IPS DF 6.9 (cell line): ENCODE measurements around the gene ASIC5.

Source experiments
- DNase-seq: peaks from one replicate; pipeline ENCODE4 v3.0.0-alpha.2; 2013; ENCODE audit warnings: low read depth, low spot score
- H3K27ac ChIP-seq: one replicate; pipeline ENCODE4 v1.5.1; 2013; ENCODE audit warnings: low read length, control low read depth
- H3K27me3 ChIP-seq: 2 replicates; pipeline ENCODE4 v1.6.1; 2013; ENCODE audit warnings: mild to moderate bottlenecking, low read length; ENCODE audit not compliant: control insufficient read depth, insufficient read depth
- H3K36me3 ChIP-seq: 2 replicates; pipeline ENCODE4 v1.6.1; 2013; ENCODE audit warnings: low read length; ENCODE audit not compliant: control insufficient read depth, insufficient read depth
- H3K4me1 ChIP-seq: 2 replicates; pipeline ENCODE4 v1.6.1; 2013; ENCODE audit warnings: low read length; ENCODE audit not compliant: control insufficient read depth, insufficient read depth
- H3K4me3 ChIP-seq: 2 replicates; pipeline ENCODE4 v1.5.1; 2013; ENCODE audit warnings: mild to moderate bottlenecking, low read length
- H3K9me3 ChIP-seq: 2 replicates; pipeline ENCODE4 v1.6.1; 2013; ENCODE audit warnings: low read length, inconsistent platforms; ENCODE audit not compliant: control insufficient read depth, insufficient read depth
- WGBS: extraction: QIAGEN DNeasy Blood & Tissue Kit; methylation state at CpG from one replicate; pipeline ENCODE4 v1.1.7; 2013; ENCODE audit warnings: mixed read lengths, missing lambda C conversion rate; ENCODE audit not compliant: insufficient read length, insufficient coverage; 5-methylcytosine and 5-hydroxymethylcytosine counted together

The ASIC5 gene

DNA sequence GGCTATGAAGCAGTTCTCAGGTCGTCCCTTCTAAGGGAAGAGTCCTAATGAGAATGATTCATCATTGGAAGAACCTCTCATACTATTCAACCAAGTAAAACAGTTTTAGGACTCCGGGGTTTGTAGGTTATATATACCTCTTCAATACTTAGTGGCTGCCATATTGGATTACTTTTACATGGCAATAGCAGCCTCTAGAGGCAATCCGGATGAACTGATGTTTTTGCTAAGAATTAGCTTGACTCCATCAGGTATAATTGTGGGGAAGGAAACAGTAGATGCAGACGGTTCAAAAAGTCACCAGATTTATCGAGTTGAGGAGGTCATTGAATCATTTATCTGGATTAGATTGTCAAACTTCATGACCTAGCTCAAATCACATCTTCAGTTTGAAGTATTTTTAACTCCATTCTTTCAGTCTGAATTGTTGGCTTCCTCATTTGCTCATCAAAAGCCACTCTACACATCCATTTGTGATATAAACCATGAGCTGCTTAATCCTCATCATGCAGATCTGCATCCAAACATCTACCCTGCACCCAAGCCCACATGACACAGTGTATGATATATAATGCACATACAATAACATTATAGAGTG, 78.9 kb downstream of the ASIC5 start:
- Histone ChIP-seq H3K4me1 (no peaks in the 10 kb centered on the region), H3K27me3 (no peaks in the 10 kb centered on the region), H3K4me3 (no peak overlapping the region), H3K27ac (no peak overlapping the region), H3K9me3 (no peaks in the 10 kb centered on the region), H3K36me3 (no peaks in the 10 kb centered on the region)
- no CpG with 5 or more reads among the region's 5 CpGs for WGBS
- no peak for DNase-seq

- no peak for DNase-seq
- H3K36me3 ChIP-seq = no peaks in the 10 kb centered on the region
- no peak overlapping the region for H3K4me3 ChIP-seq
- H3K27me3 ChIP-seq = no peaks in the 10 kb centered on the region
- no CpG with 5 or more reads among the region's 1 CpG for WGBS
- no peaks in the 10 kb centered on the region for H3K9me3 ChIP-seq
- no peaks in the 10 kb centered on the region for H3K4me1 ChIP-seq
- no peak overlapping the region for H3K27ac ChIP-seq
These were observed 80.2 kb downstream of the ASIC5 start for GRCh38 chr4:155785828-155786227.

DNA sequence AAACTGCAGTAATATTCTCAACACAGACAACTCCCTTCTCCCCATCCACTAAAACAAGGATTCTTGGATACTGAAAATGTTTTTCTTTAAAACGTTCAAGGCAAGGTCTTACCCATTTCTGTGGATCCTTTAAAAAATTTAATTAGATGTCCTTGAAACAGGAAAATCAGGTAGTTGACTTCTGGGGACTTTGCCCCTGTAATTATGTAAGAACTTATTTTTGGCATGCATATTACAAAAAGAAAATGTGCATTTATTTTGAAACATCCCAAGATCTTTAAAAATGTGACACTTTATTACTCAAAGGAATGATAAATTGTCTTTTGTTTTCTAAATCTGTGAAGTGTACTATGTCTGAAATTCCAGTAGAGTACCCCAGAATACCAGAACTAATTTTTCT, 81.4 kb downstream of the ASIC5 start:
- no CpG with 5 or more reads among the region's 1 CpG for WGBS

GRCh38 chr4:155781249-155781831, 84.7 kb downstream of the ASIC5 start:
- no peak for DNase-seq
- 83% methylated on average over 1 of the region's 4 CpGs for WGBS

More for the DNA sequence above, 81.4 kb downstream of the ASIC5 start:
- Histone ChIP-seq H3K27me3 (no peaks in the 10 kb centered on the region), H3K4me1 (no peaks in the 10 kb centered on the region), H3K27ac (no peak overlapping the region), H3K4me3 (no peak overlapping the region), H3K36me3 (no peaks in the 10 kb centered on the region), H3K9me3 (no peaks in the 10 kb centered on the region)
- DNase-seq = no peak

DNA sequence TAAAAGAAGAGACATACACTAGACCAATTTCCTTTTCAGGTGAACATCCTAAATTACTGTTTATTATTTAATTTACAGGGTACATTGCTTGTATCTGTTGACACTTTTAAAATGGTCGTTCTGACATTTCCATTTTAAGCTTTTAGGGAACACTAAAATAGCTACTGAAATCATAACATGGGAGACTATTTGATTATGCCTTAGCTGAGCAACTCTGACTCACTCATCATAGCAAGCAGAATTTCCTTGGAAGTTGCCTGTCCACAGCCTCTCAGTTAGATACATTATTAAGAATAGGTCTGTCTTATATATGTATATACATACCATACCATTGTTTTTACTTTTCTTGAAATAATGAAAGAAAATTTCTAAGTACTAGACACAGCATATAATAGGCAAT, 85.3 kb downstream of the ASIC5 start:
- Histone ChIP-seq H3K36me3 (no peaks in the 10 kb centered on the region), H3K27ac (no peak overlapping the region), H3K4me3 (no peak overlapping the region), H3K27me3 (no peaks in the 10 kb centered on the region), H3K9me3 (no peaks in the 10 kb centered on the region), H3K4me1 (no peaks in the 10 kb centered on the region)
- DNase-seq = no peak
- WGBS = no CpG with 5 or more reads among the region's 1 CpG

More at GRCh38 chr4:155781249-155781831, 84.7 kb downstream of the ASIC5 start:
- Histone ChIP-seq H3K4me3 (no peak overlapping the region), H3K4me1 (no peaks in the 10 kb centered on the region), H3K36me3 (no peaks in the 10 kb centered on the region), H3K9me3 (no peaks in the 10 kb centered on the region), H3K27ac (no peak overlapping the region), H3K27me3 (no peaks in the 10 kb centered on the region)
